ENCODE results near the gene PTGER1. TPM values are rescaled to one million over a fixed set of nuclear protein-coding genes. Genes with fewer than 3 reads are reported as not detected.

PTGER1 gene
- total RNA-seq, 2 donors from 2014 or later, result 0.81 to 1.0 TPM

- peaks cover 6% of the 10 kb centered on the region for H3K4me1 Mint-ChIP-seq
- TF ChIP-seq CTCF (conservative IDR thresholded peaks at IDR 0.05), result no peak
- H3K36me3 ChIP-seq (ENCODE audit: control insufficient read depth, insufficient read depth, low read length), result peaks cover 8% of the 10 kb centered on the region
- H3K9me3 ChIP-seq (ENCODE audit: control insufficient read depth, low read length), result no peaks in the 10 kb centered on the region
- no peak overlapping the region for H3K27ac ChIP-seq (ENCODE audit: low read depth, low read length)
- no peaks in the 10 kb centered on the region for H3K4me1 ChIP-seq (ENCODE audit: control insufficient read depth, insufficient read depth, low read length)
- H3K27ac Mint-ChIP-seq, result no peak overlapping the region
- H3K9me3 Mint-ChIP-seq, result no peaks in the 10 kb centered on the region
- H3K4me3 Mint-ChIP-seq, result peak overlapping the region; percentile 60
- H3K36me3 Mint-ChIP-seq (ENCODE audit: low read depth), result no peaks in the 10 kb centered on the region
- DNase-seq, result no peak
- H3K27me3 Mint-ChIP-seq (ENCODE audit: insufficient read depth), result peaks cover 12% of the 10 kb centered on the region
- no peak overlapping the region for H3K9ac ChIP-seq (ENCODE audit: extremely low read depth, low read length, poor library complexity, severe bottlenecking)
- no peaks in the 10 kb centered on the region for H3K27me3 ChIP-seq (ENCODE audit: control insufficient read depth, insufficient read depth, low read length, poor library complexity, severe bottlenecking)
- WGBS, 2 experiments (ENCODE audit: insufficient coverage in 1 of 2, insufficient read length in 1 of 2), result 86 to 91% methylated on average over 15 to 17 of the region's 17 CpGs
- H3K4me3 ChIP-seq (ENCODE audit: low read length), result no peak overlapping the region
These were observed 39.7 kb downstream of the PTGER1 start for GRCh38 chr19:14435320-14436050.

DNA sequence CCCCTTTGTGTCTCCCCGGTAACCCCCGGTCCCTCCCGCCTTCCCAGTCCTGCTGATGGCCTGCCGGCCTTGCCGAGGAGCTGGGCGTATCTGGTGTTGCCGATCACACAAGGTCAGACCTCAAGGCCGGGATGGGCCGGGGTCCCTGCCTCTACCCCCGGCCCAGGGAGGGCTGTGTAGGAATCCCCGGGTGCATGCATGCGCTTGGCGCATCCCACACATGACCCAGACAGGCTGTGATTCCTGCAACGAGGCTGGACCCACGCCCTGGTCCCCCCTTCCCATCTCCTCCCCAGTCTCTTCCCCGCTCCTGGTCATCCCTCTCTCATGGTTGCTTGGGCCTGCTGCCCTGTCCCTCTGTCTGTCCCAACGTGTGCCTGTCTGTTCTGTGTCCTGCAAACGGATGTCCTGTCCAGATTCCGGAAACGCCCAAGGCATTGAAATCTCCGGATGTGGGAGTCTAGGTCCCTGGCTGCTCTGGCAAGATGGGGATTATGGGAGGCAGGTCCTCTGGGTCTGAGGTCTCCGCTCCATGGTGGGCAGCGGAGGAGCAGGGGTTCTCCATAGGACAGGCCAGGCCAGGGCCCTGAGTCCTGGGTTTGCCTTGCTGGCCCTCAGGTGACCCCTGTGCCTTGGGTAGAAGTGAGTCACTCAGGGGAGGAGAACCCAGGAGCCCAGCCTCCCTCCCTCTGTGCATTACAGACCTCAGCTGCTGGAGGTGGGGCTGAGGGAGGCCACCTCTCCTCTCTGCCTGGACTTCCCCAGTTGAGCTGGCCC is 40.4 kb downstream of the PTGER1 start:
- no peak overlapping the region for H3K27ac Mint-ChIP-seq
- no peak overlapping the region for H3K9ac ChIP-seq (ENCODE audit: extremely low read depth, low read length, poor library complexity, severe bottlenecking)
- H3K36me3 ChIP-seq (ENCODE audit: control insufficient read depth, insufficient read depth, low read length), result peaks cover 8% of the 10 kb centered on the region
- peaks cover 16% of the 10 kb centered on the region for H3K27me3 Mint-ChIP-seq (ENCODE audit: insufficient read depth)
- peak overlapping the region; percentile 80 for H3K4me3 ChIP-seq (ENCODE audit: low read length)
- no peak for DNase-seq
- H3K27ac ChIP-seq (ENCODE audit: low read depth, low read length), result peak overlapping the region; percentile 13
- H3K36me3 Mint-ChIP-seq (ENCODE audit: low read depth), result no peaks in the 10 kb centered on the region
- H3K9me3 Mint-ChIP-seq, result no peaks in the 10 kb centered on the region
- peak overlapping the region; percentile 60 for H3K4me3 Mint-ChIP-seq
- no peaks in the 10 kb centered on the region for H3K27me3 ChIP-seq (ENCODE audit: control insufficient read depth, insufficient read depth, low read length, poor library complexity, severe bottlenecking)
- H3K9me3 ChIP-seq (ENCODE audit: control insufficient read depth, low read length), result no peaks in the 10 kb centered on the region
- WGBS, 2 experiments (ENCODE audit: insufficient coverage in 1 of 2, insufficient read length in 1 of 2), result 88 to 95% methylated on average over 13 to 23 of the region's 23 CpGs
- H3K4me1 ChIP-seq (ENCODE audit: control insufficient read depth, insufficient read depth, low read length), result no peaks in the 10 kb centered on the region
- H3K4me1 Mint-ChIP-seq, result peaks cover 6% of the 10 kb centered on the region
- TF ChIP-seq CTCF (conservative IDR thresholded peaks at IDR 0.05), result no peak

DNA sequence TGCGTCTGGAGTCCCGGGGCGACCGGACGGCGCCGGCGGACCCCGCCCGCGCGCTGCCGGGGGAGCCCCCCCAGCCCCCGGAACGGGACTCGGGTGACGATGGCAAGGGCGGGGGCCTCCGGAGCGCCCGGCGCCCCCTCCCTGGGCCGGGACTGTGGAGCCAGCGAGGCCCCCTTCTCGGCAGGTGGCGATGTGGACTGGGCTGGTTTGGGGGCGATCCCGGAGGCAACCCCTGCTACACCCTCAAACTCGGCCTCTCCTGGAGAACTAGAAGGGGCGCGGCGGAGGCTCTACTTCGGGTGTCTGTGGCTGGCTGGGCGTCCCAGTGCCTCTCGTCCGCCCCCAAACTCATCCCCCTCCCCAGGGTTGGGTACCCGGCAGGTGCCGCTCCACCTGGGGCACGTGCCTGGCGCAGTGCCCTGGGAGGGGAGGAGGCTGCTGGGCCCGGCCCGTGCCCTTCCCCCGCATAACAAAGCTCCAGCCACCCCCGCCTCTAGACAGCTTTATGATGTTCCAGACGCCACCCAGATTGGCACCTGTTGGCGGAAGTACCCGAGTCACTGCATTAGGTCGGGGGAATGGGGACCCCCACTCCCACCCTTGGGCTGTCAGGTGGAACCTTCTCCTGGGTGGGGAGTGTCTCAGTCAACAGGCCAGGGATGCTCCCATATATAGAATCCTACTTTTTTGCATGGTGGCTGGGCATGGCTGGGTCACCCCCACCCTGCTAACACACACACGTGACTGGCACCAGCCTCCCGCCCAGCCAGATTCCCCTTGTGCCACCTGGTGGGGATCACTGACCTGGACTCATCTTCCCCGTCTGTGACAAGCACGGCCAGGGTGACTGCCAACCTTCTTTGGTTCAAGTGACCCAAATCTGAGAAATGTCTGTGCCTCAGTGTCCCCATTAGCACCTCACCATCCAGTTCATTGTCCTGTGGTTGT is 41.3 kb downstream of the PTGER1 start:
- H3K4me1 Mint-ChIP-seq, result peaks cover 6% of the 10 kb centered on the region
- peak overlapping the region; percentile 49 for H3K9ac ChIP-seq (ENCODE audit: extremely low read depth, low read length, poor library complexity, severe bottlenecking)
- no peaks in the 10 kb centered on the region for H3K9me3 Mint-ChIP-seq
- no peaks in the 10 kb centered on the region for H3K9me3 ChIP-seq (ENCODE audit: control insufficient read depth, low read length)
- H3K36me3 Mint-ChIP-seq (ENCODE audit: low read depth), result no peaks in the 10 kb centered on the region
- peak; percentile 62 for DNase-seq
- H3K27me3 ChIP-seq (ENCODE audit: control insufficient read depth, insufficient read depth, low read length, poor library complexity, severe bottlenecking), result no peaks in the 10 kb centered on the region
- H3K27ac Mint-ChIP-seq, result no peak overlapping the region
- H3K4me1 ChIP-seq (ENCODE audit: control insufficient read depth, insufficient read depth, low read length), result no peaks in the 10 kb centered on the region
- WGBS, 2 experiments (ENCODE audit: insufficient coverage in 1 of 2, insufficient read length in 1 of 2), result 18 to 47% methylated on average over 14 to 52 of the region's 52 CpGs
- H3K27ac ChIP-seq (ENCODE audit: low read depth, low read length), result no peak overlapping the region
- peaks cover 20% of the 10 kb centered on the region for H3K27me3 Mint-ChIP-seq (ENCODE audit: insufficient read depth)
- H3K4me3 Mint-ChIP-seq, result peak overlapping the region; percentile 60
- peak; percentile 36 for TF ChIP-seq CTCF (conservative IDR thresholded peaks at IDR 0.05)
- H3K4me3 ChIP-seq (ENCODE audit: low read length), result peak overlapping the region; percentile 80
- H3K36me3 ChIP-seq (ENCODE audit: control insufficient read depth, insufficient read depth, low read length), result peaks cover 8% of the 10 kb centered on the region
